Astrocyte (in vitro differentiated cells and primary cell): Measurements from ENCODE around the gene PPP2R5E. TPM values are rescaled to one million over a fixed set of nuclear protein-coding genes. Genes with fewer than 3 reads are reported as not detected.

Experiments
- DNase-seq: peaks from one replicate; pipeline ENCODE4 v3.0.0-alpha.2; 2010; ENCODE audit warnings: low read depth
- FAIRE-seq: peaks from 2 replicates; lab custom pipeline; 2011; peaks lifted over from hg19 to GRCh38; lab: Jason Lieb, UNC
- H2AFZ ChIP-seq: 2 replicates; pipeline ENCODE4 v1.6.0; 2012; ENCODE audit warnings: low read depth, low read length, inconsistent platforms
- H3K27ac ChIP-seq: 2 replicates; pipeline ENCODE4 v1.5.1; 2011; ENCODE audit warnings: low read depth, low read length, inconsistent platforms
- H3K27me3 ChIP-seq: 2 replicates; pipeline ENCODE4 v1.6.0; 2011; ENCODE audit warnings: low read length, inconsistent platforms; ENCODE audit not compliant: insufficient read depth
- H3K36me3 ChIP-seq: 2 replicates; pipeline ENCODE4 v1.5.1; 2011; ENCODE audit warnings: low read length, inconsistent platforms; ENCODE audit not compliant: insufficient read depth
- H3K4me1 ChIP-seq: 2 replicates; pipeline ENCODE4 v1.5.1; 2011; ENCODE audit warnings: low read length, inconsistent platforms; ENCODE audit not compliant: insufficient read depth
- H3K4me2 ChIP-seq: 2 replicates; pipeline ENCODE4 v1.6.0; 2012; ENCODE audit warnings: low read length, inconsistent platforms
- H3K4me3 ChIP-seq: 2 replicates; pipeline ENCODE4 v1.5.1; 2011; ENCODE audit warnings: low read depth, mild to moderate bottlenecking, low read length, inconsistent platforms; ENCODE audit not compliant: insufficient read depth
- H3K79me2 ChIP-seq: 2 replicates; pipeline ENCODE4 v1.6.0; 2012; ENCODE audit warnings: mild to moderate bottlenecking, low read length, inconsistent platforms; ENCODE audit not compliant: insufficient read depth
- H3K9ac ChIP-seq: 2 replicates; pipeline ENCODE4 v1.6.0; 2012; ENCODE audit warnings: mild to moderate bottlenecking, low read length, inconsistent platforms
- H3K9me3 ChIP-seq: 2 replicates; pipeline ENCODE4 v1.5.1; 2012; ENCODE audit warnings: low read depth, mild to moderate bottlenecking, low read length, inconsistent platforms; ENCODE audit not compliant: insufficient read depth
- H4K20me1 ChIP-seq: 2 replicates; pipeline ENCODE4 v1.6.0; 2012; ENCODE audit warnings: low read length, inconsistent platforms; ENCODE audit not compliant: insufficient read depth
- H3K27ac Mint-ChIP-seq: one replicate; pipeline ENCODE4 v1.8.0; 2021; ENCODE audit warnings: mild to moderate bottlenecking, mixed read lengths; ENCODE audit not compliant: unreplicated experiment
- H3K27me3 Mint-ChIP-seq: one replicate; pipeline ENCODE4 v1.8.0; 2021; ENCODE audit warnings: low read depth, mixed read lengths; ENCODE audit not compliant: unreplicated experiment
- H3K36me3 Mint-ChIP-seq: one replicate; pipeline ENCODE4 v1.8.0; 2021; ENCODE audit warnings: low read depth, mixed read lengths; ENCODE audit not compliant: unreplicated experiment
- H3K4me1 Mint-ChIP-seq: one replicate; pipeline ENCODE4 v1.8.0; 2021; ENCODE audit warnings: low read depth, mixed read lengths; ENCODE audit not compliant: unreplicated experiment
- H3K4me3 Mint-ChIP-seq: one replicate; pipeline ENCODE4 v1.8.0; 2021; ENCODE audit warnings: mild to moderate bottlenecking, moderate library complexity, mixed read lengths; ENCODE audit not compliant: unreplicated experiment
- H3K9me3 Mint-ChIP-seq: one replicate; pipeline ENCODE4 v1.8.0; 2021; ENCODE audit warnings: mild to moderate bottlenecking, mixed read lengths; ENCODE audit not compliant: unreplicated experiment
- EZH2 ChIP-seq: IDR thresholded peaks from 2 replicates; pipeline ENCODE4 v1.6.1; 2012; ENCODE audit warnings: mild to moderate bottlenecking, low read length, inconsistent platforms; ENCODE audit not compliant: insufficient read depth
- total RNA-seq: library from RNA; stranded (reverse); gene quantifications from 2 replicates; pipeline ENCODE4 v1.2.1, GENCODE V29; 2021
- TF ChIP-seq, protein P1 (sequence below): IDR thresholded peaks from 2 replicates; pipeline ENCODE4 v1.5.1; 2011; ENCODE audit warnings: low read depth, mild to moderate bottlenecking, inconsistent platforms, low read length, moderate library complexity; ENCODE audit not compliant: insufficient read depth

The PPP2R5E gene
- total RNA-seq, 1 donor from 2014 or later = 69.3 TPM

DNA sequence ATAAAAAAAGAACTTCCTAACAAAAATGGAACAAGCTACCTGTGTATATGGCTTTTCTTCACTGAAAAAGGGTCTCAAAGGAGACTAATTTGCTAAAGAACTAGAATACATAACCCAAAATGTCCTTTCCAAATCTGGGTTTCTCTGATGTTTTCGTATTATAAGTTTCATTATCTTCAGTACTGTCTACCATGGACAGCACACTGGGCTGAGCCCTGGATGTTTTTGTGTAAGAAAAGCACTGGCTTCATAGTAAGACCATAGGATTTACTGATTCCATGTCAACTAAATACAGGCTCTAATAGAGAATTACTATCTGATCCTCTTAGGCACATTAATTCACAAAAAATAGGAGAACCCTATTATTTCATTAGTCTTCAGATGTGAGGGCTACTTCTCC is 130.2 kb downstream of the PPP2R5E start:
- H3K27me3 Mint-ChIP-seq = no peaks in the 10 kb centered on the region
- no peak for FAIRE-seq

GRCh38 chr14:63406333-63406732 is 136.8 kb downstream of the PPP2R5E start:
- peaks cover 3% of the 10 kb centered on the region for H3K36me3 Mint-ChIP-seq
- no peak overlapping the region for H3K27ac ChIP-seq
- H3K79me2 ChIP-seq = peaks cover 12% of the 10 kb centered on the region
- H3K9me3 ChIP-seq = no peaks in the 10 kb centered on the region
- H3K9ac ChIP-seq = no peak overlapping the region
- no peaks in the 10 kb centered on the region for H3K4me1 ChIP-seq
- no peak overlapping the region for H3K4me3 ChIP-seq
- H3K4me3 Mint-ChIP-seq = no peak overlapping the region
- H3K27me3 ChIP-seq = no peaks in the 10 kb centered on the region
- no peak for DNase-seq
- FAIRE-seq = no peak
- H3K4me1 Mint-ChIP-seq = no peaks in the 10 kb centered on the region
- TF ChIP-seq, protein P1, sequence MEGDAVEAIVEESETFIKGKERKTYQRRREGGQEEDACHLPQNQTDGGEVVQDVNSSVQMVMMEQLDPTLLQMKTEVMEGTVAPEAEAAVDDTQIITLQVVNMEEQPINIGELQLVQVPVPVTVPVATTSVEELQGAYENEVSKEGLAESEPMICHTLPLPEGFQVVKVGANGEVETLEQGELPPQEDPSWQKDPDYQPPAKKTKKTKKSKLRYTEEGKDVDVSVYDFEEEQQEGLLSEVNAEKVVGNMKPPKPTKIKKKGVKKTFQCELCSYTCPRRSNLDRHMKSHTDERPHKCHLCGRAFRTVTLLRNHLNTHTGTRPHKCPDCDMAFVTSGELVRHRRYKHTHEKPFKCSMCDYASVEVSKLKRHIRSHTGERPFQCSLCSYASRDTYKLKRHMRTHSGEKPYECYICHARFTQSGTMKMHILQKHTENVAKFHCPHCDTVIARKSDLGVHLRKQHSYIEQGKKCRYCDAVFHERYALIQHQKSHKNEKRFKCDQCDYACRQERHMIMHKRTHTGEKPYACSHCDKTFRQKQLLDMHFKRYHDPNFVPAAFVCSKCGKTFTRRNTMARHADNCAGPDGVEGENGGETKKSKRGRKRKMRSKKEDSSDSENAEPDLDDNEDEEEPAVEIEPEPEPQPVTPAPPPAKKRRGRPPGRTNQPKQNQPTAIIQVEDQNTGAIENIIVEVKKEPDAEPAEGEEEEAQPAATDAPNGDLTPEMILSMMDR = no peak
- TF ChIP-seq EZH2 = no peak
- H3K9me3 Mint-ChIP-seq = no peaks in the 10 kb centered on the region
- H2AFZ ChIP-seq = no peak overlapping the region
- no peaks in the 10 kb centered on the region for H3K36me3 ChIP-seq
- no peak overlapping the region for H3K27ac Mint-ChIP-seq
- H3K27me3 Mint-ChIP-seq = no peaks in the 10 kb centered on the region
- peaks cover 36% of the 10 kb centered on the region for H4K20me1 ChIP-seq
- no peak overlapping the region for H3K4me2 ChIP-seq

More for the DNA sequence above, 130.2 kb downstream of the PPP2R5E start:
- TF ChIP-seq, protein P1 = no peak
- no peak for TF ChIP-seq EZH2
- Histone ChIP-seq H3K27ac (no peak overlapping the region), H2AFZ (no peak overlapping the region), H3K27me3 (no peaks in the 10 kb centered on the region), H3K4me3 (no peak overlapping the region), H3K79me2 (no peaks in the 10 kb centered on the region), H3K4me2 (no peak overlapping the region), H3K4me1 (no peaks in the 10 kb centered on the region), H3K9me3 (no peaks in the 10 kb centered on the region), H3K9ac (no peak overlapping the region), H4K20me1 (peaks cover 39% of the 10 kb centered on the region), H3K36me3 (peaks cover 3% of the 10 kb centered on the region)
- Mint-ChIP-seq H3K4me3 (no peak overlapping the region), H3K27ac (no peak overlapping the region), H3K4me1 (no peaks in the 10 kb centered on the region), H3K9me3 (no peaks in the 10 kb centered on the region), H3K36me3 (peaks cover 6% of the 10 kb centered on the region)
- DNase-seq = no peak

- Histone ChIP-seq H3K4me2 (no peak overlapping the region), H3K4me3 (no peak overlapping the region), H3K9me3 (no peaks in the 10 kb centered on the region), H2AFZ (no peak overlapping the region), H4K20me1 (peaks cover 35% of the 10 kb centered on the region), H3K79me2 (peaks cover 12% of the 10 kb centered on the region), H3K4me1 (no peaks in the 10 kb centered on the region), H3K36me3 (no peaks in the 10 kb centered on the region), H3K27me3 (no peaks in the 10 kb centered on the region), H3K27ac (no peak overlapping the region), H3K9ac (no peak overlapping the region)
- no peak for DNase-seq
- no peak overlapping the region for H3K27ac Mint-ChIP-seq
- peaks cover 3% of the 10 kb centered on the region for H3K36me3 Mint-ChIP-seq
- FAIRE-seq = no peak
- TF ChIP-seq, protein P1 = no peak
- TF ChIP-seq EZH2 = no peak
- no peaks in the 10 kb centered on the region for H3K9me3 Mint-ChIP-seq
- no peak overlapping the region for H3K4me3 Mint-ChIP-seq
- no peaks in the 10 kb centered on the region for H3K27me3 Mint-ChIP-seq
- no peaks in the 10 kb centered on the region for H3K4me1 Mint-ChIP-seq
Observed at GRCh38 chr14:63405715-63406114, 137.5 kb downstream of the PPP2R5E start.
